GM10847 (cell line): ENCODE results near the gene SLC24A2.

ENCODE experiments used
- POLR2A ChIP-seq: IDR thresholded peaks from 2 replicates; pipeline ENCODE4 v1.6.1; 2011; ENCODE audit not compliant: insufficient read length; ENCODE audit errors: extremely low read depth

SLC24A2 gene

DNA sequence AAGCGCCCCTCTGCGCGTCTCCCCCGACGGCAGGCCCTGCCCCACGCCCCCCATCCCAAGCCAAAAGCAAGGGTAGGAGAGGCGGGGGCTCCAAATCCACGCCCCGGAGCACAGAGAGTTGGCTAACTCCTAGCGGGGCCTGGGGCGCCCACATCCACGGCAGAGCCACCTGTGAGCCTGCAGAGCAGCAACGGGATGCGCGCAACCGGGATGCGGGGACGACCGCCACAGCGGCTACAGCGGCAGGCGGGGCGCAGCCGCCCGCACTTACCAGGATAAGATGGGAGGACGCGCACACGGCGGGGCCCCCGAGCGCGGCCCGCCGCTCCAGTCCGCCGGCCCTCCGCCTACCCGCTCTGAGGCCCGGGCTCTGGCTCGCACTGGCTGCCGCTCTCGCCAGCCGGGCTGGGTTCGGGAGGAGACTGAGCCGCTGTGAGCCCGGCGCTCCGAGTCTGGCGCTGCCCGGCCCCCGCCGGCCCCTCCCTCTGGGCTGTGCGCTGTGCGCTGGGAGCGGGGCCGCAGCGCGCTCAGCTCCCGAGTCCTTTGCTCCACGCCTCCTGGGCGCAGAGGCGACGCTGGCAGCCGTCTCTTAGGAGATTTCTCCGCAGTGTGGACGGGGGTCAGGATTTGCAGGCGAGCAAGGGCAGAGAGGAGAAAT lies at the start of gene SLC24A2:
SLC24A2 (minus strand) TSS at position 424 of the 658 bp plus-strand sequence.
- no peak for TF ChIP-seq POLR2A

DNA sequence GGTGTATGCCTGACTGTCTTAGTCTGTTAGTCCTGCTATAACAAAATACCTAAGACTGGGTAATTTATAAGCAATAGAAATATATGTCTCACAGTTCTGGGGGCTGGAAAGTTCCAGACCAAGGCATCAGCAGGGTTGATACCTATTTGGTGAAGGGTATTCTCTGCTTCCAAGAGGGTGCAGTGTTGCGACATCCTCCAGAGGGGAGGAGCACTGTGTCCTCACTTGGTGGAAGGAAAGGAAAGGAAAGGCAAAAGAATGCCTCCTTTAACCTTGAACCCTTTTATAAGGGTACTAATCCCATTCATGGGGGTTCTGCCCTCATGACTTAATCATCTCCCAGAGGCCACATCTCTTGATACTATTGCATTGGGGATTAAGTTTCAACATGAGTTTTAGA lies 42.0 kb upstream of the SLC24A2 start:
- TF ChIP-seq POLR2A: no peak

DNA sequence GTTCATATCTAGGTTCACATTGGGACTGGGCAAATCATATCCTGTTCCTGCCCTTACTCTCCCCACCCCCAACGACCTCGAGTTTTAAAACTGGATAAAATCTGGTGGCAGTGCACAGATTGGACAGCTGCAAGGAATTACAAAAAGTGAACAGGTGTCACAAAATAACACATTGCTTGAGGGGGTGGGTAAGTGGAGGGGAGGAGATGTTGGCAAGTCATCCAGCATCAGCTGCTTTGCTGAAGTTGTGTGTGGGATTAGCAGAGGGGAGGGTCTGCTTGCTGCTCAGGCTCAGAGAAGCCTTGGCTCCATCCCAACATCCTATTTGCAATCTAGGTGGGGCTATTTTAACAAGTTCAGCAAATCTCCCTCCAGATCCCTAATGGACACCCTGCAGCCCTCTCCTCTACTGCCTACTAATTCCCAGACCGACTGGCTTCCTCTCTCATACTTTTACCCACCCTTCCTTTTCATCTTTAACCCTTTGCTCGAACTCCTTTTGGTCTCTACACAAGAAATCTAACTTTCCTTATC lies 39.8 kb upstream of the SLC24A2 start:
- no peak for TF ChIP-seq POLR2A

DNA sequence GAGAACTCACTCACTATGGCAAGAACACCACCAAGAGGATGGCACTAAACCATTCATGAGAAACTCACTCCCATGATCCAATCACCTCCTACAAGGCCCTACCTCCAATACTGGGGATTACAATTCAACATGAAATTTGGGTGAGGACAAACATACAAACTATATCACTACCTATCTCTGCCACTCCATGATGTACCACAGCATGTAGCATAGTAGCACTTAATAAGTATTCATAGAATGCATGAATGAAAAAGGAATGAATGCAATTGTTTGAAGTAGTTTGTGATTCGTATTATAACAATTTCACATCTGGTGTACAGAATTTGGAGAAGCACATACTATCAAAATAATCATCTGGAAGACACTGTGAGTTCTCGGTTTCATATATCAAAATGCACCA lies 27.9 kb upstream of the SLC24A2 start:
- TF ChIP-seq POLR2A: no peak

DNA sequence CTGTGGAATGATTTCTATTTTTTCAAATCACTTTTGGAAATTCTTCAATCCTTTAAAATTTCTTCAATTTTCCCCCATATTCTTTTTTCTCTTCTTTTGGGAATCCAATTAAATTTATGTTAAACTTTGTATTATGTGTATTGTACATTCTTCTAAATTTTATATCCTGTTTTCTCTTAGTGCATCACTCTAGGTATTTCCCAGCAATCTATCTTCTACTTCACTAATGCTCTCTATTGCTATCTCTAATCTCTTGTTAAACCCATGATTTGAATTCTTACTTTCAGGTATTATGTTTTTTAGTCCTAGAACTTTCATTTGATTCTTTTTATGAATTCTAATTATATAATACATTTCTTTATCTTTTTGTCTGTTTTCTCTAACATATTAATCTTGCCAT lies 23.4 kb upstream of the SLC24A2 start:
- no peak for TF ChIP-seq POLR2A

DNA sequence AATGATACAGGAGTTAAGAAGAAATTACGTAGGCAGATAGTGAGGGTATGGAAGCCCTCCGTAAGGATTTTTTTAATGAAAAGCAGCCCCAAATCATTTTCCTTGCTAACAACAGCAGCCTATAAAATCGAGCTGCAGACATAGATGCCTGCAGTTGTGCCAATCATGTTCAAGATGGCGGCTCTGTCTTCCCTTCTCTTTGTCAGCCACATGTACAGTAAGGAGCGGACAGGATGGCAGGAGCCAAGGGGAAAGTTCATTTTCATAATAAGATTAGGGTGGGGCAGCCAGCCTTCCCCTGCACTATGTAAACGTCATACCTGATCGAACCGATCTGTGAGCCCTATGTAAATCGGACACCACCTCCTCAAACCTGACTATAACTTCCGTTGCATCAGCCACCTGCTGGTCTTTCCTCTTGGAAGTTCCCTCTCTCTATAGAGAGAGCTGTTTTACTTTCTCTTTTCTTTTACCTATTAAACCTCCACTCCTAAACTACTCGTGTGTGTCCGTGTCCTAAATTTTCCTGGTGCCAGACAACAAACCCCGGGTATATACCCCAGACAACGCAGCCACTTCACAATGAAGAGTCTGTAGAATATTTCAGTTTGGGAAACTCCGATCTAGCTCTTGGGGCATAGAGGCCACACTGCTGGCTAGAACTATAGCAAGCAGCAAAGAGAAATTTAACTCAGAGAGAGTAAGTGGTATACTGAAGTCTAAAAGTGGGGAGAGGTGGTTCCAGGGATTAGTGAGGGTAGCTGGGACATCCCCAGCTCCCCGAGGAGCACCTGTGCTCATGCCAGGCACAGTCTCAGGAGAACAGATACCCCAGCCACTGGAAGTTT lies 20.8 kb upstream of the SLC24A2 start:
- no peak for TF ChIP-seq POLR2A

DNA sequence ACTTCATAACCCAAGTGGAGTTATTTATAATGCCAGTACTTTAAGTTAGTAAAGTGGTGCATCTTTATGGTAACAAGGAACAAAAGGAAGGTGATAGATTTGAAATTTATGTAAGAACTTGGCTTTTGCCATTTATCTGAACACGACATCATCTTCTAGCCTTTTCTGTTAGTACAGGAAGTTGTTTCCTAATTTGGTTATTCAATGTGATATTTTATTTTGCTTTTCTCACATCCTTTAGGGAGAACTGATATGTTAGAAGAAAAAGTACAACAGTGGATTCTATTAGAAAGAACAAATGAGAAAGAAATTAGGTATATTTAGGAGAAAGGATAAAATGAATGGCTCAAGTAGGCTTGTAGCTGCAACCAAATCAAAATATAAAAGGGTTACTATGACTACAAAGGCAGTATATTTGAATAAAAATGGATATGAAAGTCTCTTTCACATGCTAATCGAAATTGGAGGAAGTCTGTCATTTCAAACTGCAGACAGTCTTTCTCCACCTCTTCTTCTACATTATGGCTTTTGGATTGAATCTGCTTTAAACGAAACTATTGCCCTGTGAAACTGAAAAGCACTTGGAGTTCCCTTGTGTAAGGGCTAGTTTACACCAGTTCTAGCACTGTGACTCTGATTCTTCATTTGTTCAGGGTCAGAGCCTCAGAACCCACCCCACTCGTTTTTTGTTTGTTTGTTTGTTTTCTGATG lies 18.5 kb upstream of the SLC24A2 start:
- no peak for TF ChIP-seq POLR2A

DNA sequence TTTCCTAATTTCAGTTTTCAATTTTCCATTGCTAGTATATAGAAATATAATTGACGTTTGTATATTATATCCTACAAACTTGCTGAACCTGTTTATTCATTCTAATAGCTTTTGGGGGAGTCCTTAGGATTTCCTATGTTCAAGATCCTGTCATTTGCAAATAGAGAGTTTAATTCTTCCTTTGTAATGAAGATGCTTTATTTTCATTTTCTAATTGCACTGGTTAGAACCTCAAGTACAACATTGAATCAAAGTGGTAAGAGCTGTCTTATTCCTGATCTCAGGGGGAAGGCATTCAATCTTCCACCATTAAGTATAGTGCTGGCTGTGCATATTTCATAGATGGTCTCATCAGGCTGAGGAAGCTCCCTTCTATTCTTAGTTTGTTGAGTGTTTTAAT lies 15.6 kb upstream of the SLC24A2 start:
- no peak for TF ChIP-seq POLR2A

DNA sequence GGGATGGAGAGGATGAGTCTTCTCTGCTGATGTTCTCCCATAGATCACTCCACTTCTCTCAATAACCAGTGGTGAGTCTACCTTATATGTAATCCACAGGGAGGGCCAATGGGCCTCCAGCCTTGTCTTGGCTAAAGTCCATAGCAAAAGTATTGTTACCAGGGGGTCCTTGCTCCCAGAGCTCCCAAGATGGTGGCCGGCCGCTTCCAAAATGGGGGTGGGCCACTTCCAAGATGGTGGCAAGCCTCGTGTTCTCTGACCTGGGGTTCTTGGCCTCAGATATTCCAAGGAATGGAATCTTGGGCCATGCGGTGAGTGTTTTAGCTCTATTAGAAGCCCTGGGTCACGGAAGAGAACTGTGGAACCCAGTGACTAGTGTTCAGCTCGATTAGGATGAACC lies 12.0 kb upstream of the SLC24A2 start:
- no peak for TF ChIP-seq POLR2A

DNA sequence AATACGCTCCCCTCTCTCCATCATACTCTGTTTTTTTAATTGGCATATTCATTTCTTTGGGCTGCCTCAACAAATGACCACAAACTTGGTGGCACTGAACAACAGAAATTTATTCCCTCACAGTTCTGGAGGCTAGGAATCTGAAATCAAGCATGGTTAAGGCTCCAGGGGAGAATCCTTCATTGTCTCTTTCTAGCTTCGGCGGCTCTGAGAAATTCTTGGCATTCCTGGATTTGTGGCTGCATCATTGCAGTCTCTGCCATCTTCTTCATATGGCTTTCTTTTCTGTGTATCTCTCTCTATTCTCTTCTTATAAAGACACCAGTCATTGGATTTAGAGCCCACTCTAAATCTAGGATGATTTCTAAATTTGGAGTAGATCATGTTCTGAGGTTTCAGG lies 10.9 kb upstream of the SLC24A2 start:
- TF ChIP-seq POLR2A: no peak

DNA sequence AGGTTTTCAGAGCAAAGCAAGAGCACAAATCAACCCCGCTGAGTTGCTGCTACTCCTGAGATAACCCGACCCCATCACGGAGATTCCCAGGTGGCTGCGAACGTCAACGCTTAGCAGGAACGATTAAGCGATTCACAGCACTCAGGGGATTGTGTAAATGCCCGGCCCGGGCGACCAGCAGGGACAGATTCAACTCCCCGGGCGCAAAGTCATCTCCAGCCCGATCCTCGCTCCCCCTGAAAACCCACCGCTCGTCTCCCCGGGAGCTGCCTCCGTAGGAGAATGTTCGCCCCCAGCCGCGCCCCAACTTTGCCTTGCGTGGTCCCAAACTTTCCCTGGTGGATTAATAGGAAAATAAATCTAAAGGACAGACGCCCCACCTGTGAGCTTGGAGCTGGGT lies 685 bp downstream of the SLC24A2 start:
- TF ChIP-seq POLR2A: no peak

DNA sequence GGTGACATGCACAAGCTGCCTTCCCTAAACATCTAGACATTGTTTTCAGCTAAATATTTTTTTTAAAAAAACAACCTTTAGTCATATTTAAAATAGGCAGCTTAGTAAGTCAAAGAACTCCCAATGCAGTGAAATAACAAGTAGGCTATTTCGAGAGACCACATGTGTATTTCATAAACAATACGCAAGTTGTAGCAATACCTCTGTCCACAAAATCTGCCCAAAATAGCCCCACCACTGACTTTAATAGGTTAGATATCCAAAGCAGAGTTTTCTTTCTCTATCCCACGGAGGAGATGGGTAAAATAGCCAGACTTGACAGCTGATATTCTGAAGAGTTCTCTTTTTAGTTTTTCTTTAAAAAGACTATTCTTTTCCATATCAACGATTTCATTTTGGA lies 1.2 kb downstream of the SLC24A2 start:
- no peak for TF ChIP-seq POLR2A

DNA sequence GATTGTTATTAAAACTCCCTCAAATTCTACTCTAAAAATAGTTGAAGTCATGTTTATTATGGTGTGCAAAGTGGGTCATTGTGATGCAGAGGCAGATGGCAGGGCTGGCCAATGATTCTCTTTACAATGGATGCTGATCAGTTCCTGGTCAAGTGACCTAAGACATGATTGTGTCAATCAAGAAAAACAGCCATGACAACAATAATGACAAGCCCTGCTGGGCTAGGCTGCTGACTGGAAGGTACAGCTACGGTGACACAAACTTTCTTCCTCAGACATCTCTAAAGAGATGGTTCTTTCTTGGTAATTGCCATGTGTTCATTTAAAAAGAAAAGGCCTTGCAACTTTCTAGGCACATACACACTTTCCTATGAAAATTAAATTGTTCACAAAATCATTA lies 3.6 kb downstream of the SLC24A2 start:
- TF ChIP-seq POLR2A: no peak

DNA sequence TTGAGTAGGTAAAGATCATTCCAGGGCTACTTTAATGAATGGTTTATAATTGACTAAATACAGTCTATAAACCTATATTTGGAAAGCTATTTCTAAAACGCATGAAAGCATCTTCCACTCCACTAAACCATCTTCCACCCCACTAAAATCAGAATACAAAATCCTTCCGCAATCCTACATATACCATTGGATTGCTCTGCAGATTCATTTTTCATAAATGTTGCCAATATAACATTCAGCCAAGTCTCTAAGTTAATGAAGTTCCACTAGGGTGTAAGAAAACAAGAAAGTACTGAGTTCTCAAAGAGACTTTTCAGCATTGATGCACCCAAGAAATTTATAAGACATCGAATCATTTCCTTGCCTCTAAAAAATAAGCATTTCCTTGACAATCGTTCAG lies 4.7 kb downstream of the SLC24A2 start:
- TF ChIP-seq POLR2A: no peak

DNA sequence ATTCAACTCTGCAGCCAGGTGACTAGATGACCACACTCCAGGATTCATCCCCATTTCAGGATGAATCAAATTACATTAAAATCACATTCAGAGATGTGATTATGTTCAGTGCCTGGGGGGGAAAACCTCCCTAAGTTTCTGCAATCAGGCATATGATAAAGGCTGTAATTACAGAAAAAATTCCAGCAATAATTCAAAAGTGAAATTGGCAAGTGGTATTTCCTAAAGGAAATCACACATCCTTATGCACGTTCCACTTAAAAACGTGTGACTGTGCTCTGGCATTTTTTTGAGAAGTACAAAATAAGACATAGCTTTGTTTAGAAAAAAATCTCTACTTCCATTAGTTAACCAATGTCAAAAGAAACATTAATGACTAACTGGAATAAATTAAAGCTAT lies 5.3 kb downstream of the SLC24A2 start:
- TF ChIP-seq POLR2A: no peak

DNA sequence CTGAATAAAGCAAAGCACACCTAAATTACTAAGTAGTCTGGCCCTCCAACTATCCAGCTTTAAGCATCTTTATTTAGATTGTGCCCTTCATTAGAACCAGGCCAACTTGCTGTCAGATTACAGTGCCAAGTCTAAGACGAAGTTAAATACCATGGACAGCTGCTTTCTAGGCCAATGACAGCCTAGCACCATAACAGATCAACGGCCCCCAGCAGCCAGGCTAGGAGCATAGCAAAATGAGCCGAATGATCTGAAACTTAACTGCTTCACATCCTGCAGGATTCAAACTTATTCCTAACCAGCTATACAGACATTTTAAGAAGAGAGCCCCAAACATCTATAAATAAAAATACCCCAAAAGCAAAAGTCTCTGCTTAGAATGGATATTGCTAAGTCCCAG lies 6.8 kb downstream of the SLC24A2 start:
- no peak for TF ChIP-seq POLR2A
